H9 (cell line): Measurements from ENCODE around the gene TEX261. TPM values are rescaled to one million over a fixed set of nuclear protein-coding genes. Genes with fewer than 3 reads are reported as not detected.
A peak's percentile ranks its signal among the peaks of the same experiment; 100 is the strongest.

Experiments
- DNase-seq: peaks from one replicate; pipeline ENCODE4 v3.0.0-alpha.2; 2017
- H2AFZ ChIP-seq: one replicate; pipeline ENCODE4 v1.6.1; 2013; ENCODE audit warnings: mild to moderate bottlenecking, low read length, control low read depth, moderate library complexity
- H2AK5ac ChIP-seq: 2 replicates; pipeline ENCODE4 v1.6.1; 2013; ENCODE audit warnings: low read length, control low read depth, mixed read lengths; ENCODE audit not compliant: insufficient read length
- H2BK120ac ChIP-seq: one replicate; pipeline ENCODE4 v1.6.1; 2013; ENCODE audit warnings: low read depth, mild to moderate bottlenecking, low read length, control low read depth, inconsistent platforms; ENCODE audit not compliant: poor library complexity, severe bottlenecking
- H2BK12ac ChIP-seq: 2 replicates; pipeline ENCODE4 v1.6.1; 2013; ENCODE audit warnings: low read length, control low read depth, mixed read lengths, low read depth; ENCODE audit not compliant: insufficient read length
- H2BK15ac ChIP-seq: 2 replicates; pipeline ENCODE4 v1.6.1; 2013; ENCODE audit warnings: low read depth, low read length, control low read depth
- H2BK20ac ChIP-seq: one replicate; pipeline ENCODE4 v1.6.1; 2013; ENCODE audit warnings: low read depth, mild to moderate bottlenecking, low read length, control low read depth, inconsistent platforms; ENCODE audit not compliant: poor library complexity, severe bottlenecking
- H2BK5ac ChIP-seq: 2 replicates; pipeline ENCODE4 v1.6.1; 2013; ENCODE audit warnings: low read length, control low read depth, mixed read lengths; ENCODE audit not compliant: insufficient read length
- H3K14ac ChIP-seq: 2 replicates; pipeline ENCODE4 v1.6.1; 2013; ENCODE audit warnings: low read length, control low read depth; ENCODE audit not compliant: insufficient read depth
- H3K18ac ChIP-seq: 2 replicates; pipeline ENCODE4 v1.6.1; 2013; ENCODE audit warnings: low read depth, mild to moderate bottlenecking, mixed read lengths, low read length, control low read depth; ENCODE audit not compliant: insufficient read length
- H3K23ac ChIP-seq: 2 replicates; pipeline ENCODE4 v1.6.1; 2013; ENCODE audit warnings: low read length, control low read depth, mixed read lengths, low read depth; ENCODE audit not compliant: insufficient read length
- H3K23me2 ChIP-seq: 2 replicates; pipeline ENCODE4 v1.6.1; 2013; ENCODE audit warnings: low read depth, mild to moderate bottlenecking, mixed read lengths, low read length, control low read depth; ENCODE audit not compliant: insufficient read length, poor library complexity, severe bottlenecking
- H3K27ac ChIP-seq: 2 replicates; pipeline ENCODE4 v1.5.1; 2013; ENCODE audit warnings: low read length, control low read depth, mixed read lengths, low read depth; ENCODE audit not compliant: insufficient read length
- H3K27me3 ChIP-seq: 2 replicates; pipeline ENCODE4 v1.6.1; 2013; ENCODE audit warnings: low read length, control low read depth, inconsistent platforms; ENCODE audit not compliant: insufficient read depth
- H3K4ac ChIP-seq: 2 replicates; pipeline ENCODE4 v1.6.1; 2013; ENCODE audit warnings: low read depth, mild to moderate bottlenecking, control low read depth, inconsistent platforms, low read length, moderate library complexity
- H3K4me1 ChIP-seq: 2 replicates; pipeline ENCODE4 v1.6.1; 2013; ENCODE audit warnings: low read length, control low read depth, inconsistent platforms; ENCODE audit not compliant: insufficient read depth
- H3K4me2 ChIP-seq: 2 replicates; pipeline ENCODE4 v1.6.1; 2013; ENCODE audit warnings: low read length, control low read depth, mixed read lengths; ENCODE audit not compliant: insufficient read length, insufficient read depth
- H3K56ac ChIP-seq: 2 replicates; pipeline ENCODE4 v1.6.1; 2013; ENCODE audit warnings: low read depth, mild to moderate bottlenecking, mixed read lengths, low read length, control low read depth; ENCODE audit not compliant: insufficient read length
- H3K79me1 ChIP-seq: 2 replicates; pipeline ENCODE4 v1.6.1; 2013; ENCODE audit warnings: low read depth, mild to moderate bottlenecking, moderate library complexity, low read length, control low read depth, inconsistent platforms; ENCODE audit not compliant: insufficient read depth, poor library complexity, severe bottlenecking
- H3K79me2 ChIP-seq: 2 replicates; pipeline ENCODE4 v1.6.1; 2013; ENCODE audit warnings: low read length, control low read depth, inconsistent platforms; ENCODE audit not compliant: insufficient read depth
- H3K9ac ChIP-seq: 2 replicates; pipeline ENCODE4 v1.6.1; 2013; ENCODE audit warnings: low read length, control low read depth, mixed read lengths; ENCODE audit not compliant: insufficient read length; ENCODE audit errors: extremely low read depth
- H3K9me3 ChIP-seq: one replicate; pipeline ENCODE4 v1.6.1; 2013; ENCODE audit warnings: low read depth, low read length, inconsistent platforms; ENCODE audit not compliant: control insufficient read depth
- H3T11ph ChIP-seq: one replicate; pipeline ENCODE4 v1.6.1; 2013; ENCODE audit warnings: mild to moderate bottlenecking, low read length, control low read depth, inconsistent platforms
- H4K20me1 ChIP-seq: one replicate; pipeline ENCODE4 v1.6.1; 2013; ENCODE audit not compliant: control insufficient read depth, insufficient read length, insufficient read depth
- H4K5ac ChIP-seq: 2 replicates; pipeline ENCODE4 v1.6.1; 2013; ENCODE audit warnings: low read depth, mild to moderate bottlenecking, mixed read lengths, low read length, control low read depth; ENCODE audit not compliant: insufficient read length
- H4K8ac ChIP-seq: replicated peaks from 2 replicates; pipeline ENCODE4 v1.6.1; 2013; ENCODE audit warnings: low read length, control low read depth, mixed read lengths, low read depth; ENCODE audit not compliant: insufficient read length
- H4K91ac ChIP-seq: 2 replicates; pipeline ENCODE4 v1.6.1; 2013; ENCODE audit warnings: low read depth, mild to moderate bottlenecking, moderate library complexity, mixed read lengths, low read length, control low read depth; ENCODE audit not compliant: insufficient read length
- H3K27ac Mint-ChIP-seq, 3 experiments: 2 replicates in 2 of 3; 3 replicates in 1 of 3; pipeline ENCODE4 v1.8.0; 2020 to 2021; ENCODE audit warnings: mixed read lengths in 3 of 3, mild to moderate bottlenecking in 1 of 3, moderate library complexity in 1 of 3
- H3K27me3 Mint-ChIP-seq: 2 replicates; pipeline ENCODE4 v1.8.0; 2021; ENCODE audit warnings: low read depth, mild to moderate bottlenecking, moderate library complexity, mixed read lengths
- H3K36me3 Mint-ChIP-seq, 3 experiments: 2 replicates in 2 of 3; 3 replicates in 1 of 3; pipeline ENCODE4 v1.8.0; 2020 to 2021; ENCODE audit warnings: low read depth in 3 of 3, mixed read lengths in 3 of 3; ENCODE audit not compliant: insufficient read depth in 1 of 3
- H3K4me1 Mint-ChIP-seq, 2 experiments: 2 replicates each; pipeline ENCODE4 v1.8.0; 2020; ENCODE audit warnings: mixed read lengths in 2 of 2
- H3K4me3 Mint-ChIP-seq, 2 experiments: 2 replicates in 1 of 2; 3 replicates in 1 of 2; pipeline ENCODE4 v1.8.0; 2020 to 2021; ENCODE audit warnings: mild to moderate bottlenecking in 2 of 2, mixed read lengths in 2 of 2, moderate library complexity in 1 of 2
- H3K9me3 Mint-ChIP-seq, 2 experiments: 2 replicates in 1 of 2; 3 replicates in 1 of 2; pipeline ENCODE4 v1.8.0; 2020; ENCODE audit warnings: mild to moderate bottlenecking in 2 of 2, mixed read lengths in 2 of 2, moderate library complexity in 1 of 2
- WGBS: extraction: QIAGEN DNeasy Blood & Tissue Kit; methylation state at CpG from one replicate; pipeline ENCODE4 v1.1.7; 2013; ENCODE audit warnings: missing lambda C conversion rate, low lambda C conversion rate, mixed read lengths; ENCODE audit not compliant: insufficient read length; ENCODE audit errors: extremely low coverage; 5-methylcytosine and 5-hydroxymethylcytosine counted together
- total RNA-seq: library from RNA; stranded (reverse); gene quantifications from 2 replicates; pipeline ENCODE4 v1.2.1, GENCODE V29; 2021
- TF ChIP-seq, protein P1 (sequence below): fragments of 200-600 bp; sonication (generic); conservative IDR thresholded peaks from 3 replicates; pipeline ENCODE4 v1.8.0; 2021; ENCODE audit warnings: antibody characterized with exemption, mild to moderate bottlenecking

TEX261 gene
- total RNA-seq, 1 experiment from 2014 or later, result 19.2 TPM

DNA sequence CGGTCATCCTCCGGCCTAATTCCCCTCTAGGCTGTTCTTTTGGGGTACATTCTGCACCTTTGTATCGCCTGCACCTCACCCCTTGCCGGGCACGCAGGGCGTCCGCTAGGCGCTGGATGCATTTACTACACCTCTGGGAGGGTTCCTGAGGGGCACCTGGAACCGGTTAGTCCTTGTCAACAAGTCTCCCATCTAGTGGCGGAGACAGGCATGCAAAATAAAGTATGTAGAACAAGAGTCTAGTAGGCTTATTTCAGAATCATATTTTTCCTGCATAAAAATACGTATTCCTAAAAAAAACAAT lies 705 bp upstream of the TEX261 start:
- H3K9me3 Mint-ChIP-seq, result no peaks in the 10 kb centered on the region
- peaks cover 12% of the 10 kb centered on the region in 2 experiments for H3K4me1 Mint-ChIP-seq
- TF ChIP-seq, protein P1, sequence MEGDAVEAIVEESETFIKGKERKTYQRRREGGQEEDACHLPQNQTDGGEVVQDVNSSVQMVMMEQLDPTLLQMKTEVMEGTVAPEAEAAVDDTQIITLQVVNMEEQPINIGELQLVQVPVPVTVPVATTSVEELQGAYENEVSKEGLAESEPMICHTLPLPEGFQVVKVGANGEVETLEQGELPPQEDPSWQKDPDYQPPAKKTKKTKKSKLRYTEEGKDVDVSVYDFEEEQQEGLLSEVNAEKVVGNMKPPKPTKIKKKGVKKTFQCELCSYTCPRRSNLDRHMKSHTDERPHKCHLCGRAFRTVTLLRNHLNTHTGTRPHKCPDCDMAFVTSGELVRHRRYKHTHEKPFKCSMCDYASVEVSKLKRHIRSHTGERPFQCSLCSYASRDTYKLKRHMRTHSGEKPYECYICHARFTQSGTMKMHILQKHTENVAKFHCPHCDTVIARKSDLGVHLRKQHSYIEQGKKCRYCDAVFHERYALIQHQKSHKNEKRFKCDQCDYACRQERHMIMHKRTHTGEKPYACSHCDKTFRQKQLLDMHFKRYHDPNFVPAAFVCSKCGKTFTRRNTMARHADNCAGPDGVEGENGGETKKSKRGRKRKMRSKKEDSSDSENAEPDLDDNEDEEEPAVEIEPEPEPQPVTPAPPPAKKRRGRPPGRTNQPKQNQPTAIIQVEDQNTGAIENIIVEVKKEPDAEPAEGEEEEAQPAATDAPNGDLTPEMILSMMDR, result peak; percentile 57
- no peak overlapping the region for H3K56ac ChIP-seq
- no peaks in the 10 kb centered on the region for H3K79me1 ChIP-seq
- H4K20me1 ChIP-seq, result no peaks in the 10 kb centered on the region
- DNase-seq, result peak; percentile 52
- no peak overlapping the region for H2AK5ac ChIP-seq
- H3K27ac ChIP-seq, result no peak overlapping the region
- peaks cover 13% of the 10 kb centered on the region for H3K23me2 ChIP-seq
- peak overlapping the region; percentile 65 for H2AFZ ChIP-seq
- no peak overlapping the region for H4K8ac ChIP-seq
- no peak overlapping the region for H2BK20ac ChIP-seq
- no peak overlapping the region for H2BK120ac ChIP-seq
- H3K4ac ChIP-seq, result no peak overlapping the region
- H3K27me3 ChIP-seq, result no peaks in the 10 kb centered on the region
- no peaks in the 10 kb centered on the region for H3K4me1 ChIP-seq
- H3K9me3 ChIP-seq, result no peaks in the 10 kb centered on the region
- H3K18ac ChIP-seq, result no peak overlapping the region
- peaks cover 3 to 6% (median 4%) of the 10 kb centered on the region in 3 experiments; a peak in 4 of 7 replicates for H3K36me3 Mint-ChIP-seq
- H3K4me2 ChIP-seq, result peak overlapping the region; percentile 90
- no CpG with 5 or more reads among the region's 11 CpGs for WGBS
- no peak overlapping the region for H4K91ac ChIP-seq
- peak overlapping the region; percentile 25 for H3K9ac ChIP-seq
- no peak overlapping the region for H3K23ac ChIP-seq
- H2BK12ac ChIP-seq, result no peak overlapping the region
- no peak overlapping the region for H3T11ph ChIP-seq
- H2BK5ac ChIP-seq, result no peak overlapping the region
- peaks cover 25% of the 10 kb centered on the region for H3K27me3 Mint-ChIP-seq
- peak overlapping the region; percentile 73 to 86 for H3K4me3 Mint-ChIP-seq
- no peak overlapping the region for H4K5ac ChIP-seq
- no peak overlapping the region for H2BK15ac ChIP-seq
- no peak overlapping the region for H3K27ac Mint-ChIP-seq
- H3K79me2 ChIP-seq, result 0 out of 2 replicates have a peak, but pooled peaks cover 3% of the 10 kb centered on the region
- no peak overlapping the region for H3K14ac ChIP-seq
